K562 (cell line): ENCODE measurements around the gene TMEM203. TPM values are rescaled to one million over a fixed set of nuclear protein-coding genes. Genes with fewer than 3 reads are reported as not detected.
A peak's percentile ranks its signal among the peaks of the same experiment; 100 is the strongest.

Experiments used
- CBX3 ChIP-seq, 2 experiments: IDR thresholded peaks; 1 replicate in 1 of 2; 2 replicates in 1 of 2; pipeline ENCODE4 v1.6.1; 2012; ENCODE audit warnings: inconsistent platforms in 2 of 2, low read length in 2 of 2, borderline replicate concordance in 1 of 2, control low read depth in 1 of 2
- CEBPG ChIP-seq, 3 experiments: fragments of 200-800 bp in 1 of 3; sonication (Bioruptor generic) in 1 of 3; sonication (generic) in 1 of 3; formaldehyde crosslinking in 1 of 3; IDR thresholded peaks in 2 of 3; conservative IDR thresholded peaks in 1 of 3; 2 replicates each; pipeline versions ENCODE4 v1.6.1 to v1.8.0; 2016 to 2022; ENCODE audit warnings: missing compliant biosample characterization in 2 of 3, missing genetic modification characterization in 2 of 3, mild to moderate bottlenecking in 1 of 3, missing genetic modification reagents in 1 of 3
- HNRNPLL ChIP-seq: fragments of 200-400 bp; formaldehyde crosslinking; IDR thresholded peaks from 2 replicates; pipeline ENCODE4 v1.6.1; 2017; ENCODE audit warnings: low read length, low read depth, mild to moderate bottlenecking; ENCODE audit not compliant: poor library complexity, severe bottlenecking
- MGA ChIP-seq: fragments of 450-650 bp; IDR thresholded peaks from 2 replicates; pipeline ENCODE4 v1.6.1; 2016; ENCODE audit warnings: mild to moderate bottlenecking, moderate library complexity
- ZNF639 ChIP-seq, 2 experiments: fragments of 200-800 bp in 1 of 2; sonication (Bioruptor generic) in 1 of 2; sonication (generic) in 1 of 2; formaldehyde crosslinking in 1 of 2; IDR thresholded peaks in 1 of 2; conservative IDR thresholded peaks in 1 of 2; 2 replicates each; pipeline versions ENCODE4 v1.5.0 to v1.6.1; 2016 to 2020; ENCODE audit warnings: missing compliant biosample characterization in 1 of 2, missing genetic modification characterization in 1 of 2, missing genetic modification reagents in 1 of 2
- polyA plus RNA-seq, 8 experiments: library from polyadenylated mRNA; depleted of rRNA in 4 of 8; stranded (reverse) in 5 of 8; unstranded in 3 of 8; fragments of >200 nt; fragmentation: Nextera tagmentation in 2 of 8; fragmentation: Illumina TruSeq in 1 of 8; extraction: Ambion mirVana in 2 of 8; extraction: Trizol in 1 of 8; gene quantifications; 2 replicates each; pipeline versions ENCODE4 v1.2.1 to v1.2.3, GENCODE V29; 2011 to 2014; ENCODE audit warnings: inconsistent platforms in 1 of 8, missing spikeins in 1 of 8
- total RNA-seq, 7 experiments: library from RNA; depleted of rRNA in 6 of 7; stranded (reverse); fragments of >200 nt in 6 of 7; fragmentation: Illumina TruSeq in 2 of 7; extraction: Trizol in 2 of 7; gene quantifications; 2 replicates each; pipeline versions ENCODE4 v1.2.1 to v1.2.3, GENCODE V29; 2011 to 2021; ENCODE audit warnings: low replicate concordance in 1 of 7
- TF ChIP-seq, protein P1 (sequence below): sonication (generic); formaldehyde crosslinking; IDR thresholded peaks from 2 replicates; pipeline ENCODE4 v1.8.0; 2022; ENCODE audit warnings: mild to moderate bottlenecking, low read depth, missing genetic modification reagents
- TF ChIP-seq, protein P2 (sequence below): fragments of 450-650 bp; formaldehyde crosslinking; IDR thresholded peaks from 2 replicates; pipeline ENCODE4 v1.4.0; 2020; ENCODE audit warnings: mild to moderate bottlenecking, mixed read lengths

The TMEM203 gene
- total and polyA plus RNA-seq, 9 of the 15 experiments (the other 6 are each of a cell fraction or from before 2014, with no cell fraction given), result 8.8 to 59.5 (median 37.6) TPM

GRCh38 chr9:137217276-137218211 is 12.1 kb upstream of the TMEM203 start (continued):
- TF ChIP-seq MGA (peak; percentile 44), ZNF639 (CRISPR knock-in tag; conservative IDR thresholded peaks at IDR 0.05 in 1 of 2, IDR thresholded peaks at IDR 0.05 in 1 of 2) (no peak), CEBPG (CRISPR knock-in tag; IDR thresholded peaks at IDR 0.05) (no peak), CEBPG (tag; conservative IDR thresholded peaks at IDR 0.05 in 1 of 2, IDR thresholded peaks at IDR 0.05 in 1 of 2) (no peak), CBX3 (IDR thresholded peaks at IDR 0.05; ENCODE audit: borderline replicate concordance in 1 of 2, low read length in 2 of 2) (no peak), HNRNPLL (peak; percentile 31)
- TF ChIP-seq, protein P1, sequence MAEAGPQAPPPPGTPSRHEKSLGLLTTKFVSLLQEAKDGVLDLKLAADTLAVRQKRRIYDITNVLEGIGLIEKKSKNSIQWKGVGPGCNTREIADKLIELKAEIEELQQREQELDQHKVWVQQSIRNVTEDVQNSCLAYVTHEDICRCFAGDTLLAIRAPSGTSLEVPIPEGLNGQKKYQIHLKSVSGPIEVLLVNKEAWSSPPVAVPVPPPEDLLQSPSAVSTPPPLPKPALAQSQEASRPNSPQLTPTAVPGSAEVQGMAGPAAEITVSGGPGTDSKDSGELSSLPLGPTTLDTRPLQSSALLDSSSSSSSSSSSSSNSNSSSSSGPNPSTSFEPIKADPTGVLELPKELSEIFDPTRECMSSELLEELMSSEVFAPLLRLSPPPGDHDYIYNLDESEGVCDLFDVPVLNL (CRISPR knock-in tag), result no peak
- TF ChIP-seq, protein P2, sequence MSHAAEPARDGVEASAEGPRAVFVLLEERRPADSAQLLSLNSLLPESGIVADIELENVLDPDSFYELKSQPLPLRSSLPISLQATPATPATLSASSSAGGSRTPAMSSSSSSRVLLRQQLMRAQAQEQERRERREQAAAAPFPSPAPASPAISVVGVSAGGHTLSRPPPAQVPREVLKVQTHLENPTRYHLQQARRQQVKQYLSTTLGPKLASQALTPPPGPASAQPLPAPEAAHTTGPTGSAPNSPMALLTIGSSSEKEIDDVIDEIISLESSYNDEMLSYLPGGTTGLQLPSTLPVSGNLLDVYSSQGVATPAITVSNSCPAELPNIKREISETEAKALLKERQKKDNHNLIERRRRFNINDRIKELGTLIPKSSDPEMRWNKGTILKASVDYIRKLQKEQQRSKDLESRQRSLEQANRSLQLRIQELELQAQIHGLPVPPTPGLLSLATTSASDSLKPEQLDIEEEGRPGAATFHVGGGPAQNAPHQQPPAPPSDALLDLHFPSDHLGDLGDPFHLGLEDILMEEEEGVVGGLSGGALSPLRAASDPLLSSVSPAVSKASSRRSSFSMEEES (CRISPR knock-in tag), result no peak
